IMR-90 (cell line): ENCODE results near the gene TMEM107. TPM values are rescaled to one million over a fixed set of nuclear protein-coding genes. Genes with fewer than 3 reads are reported as not detected.
A peak's percentile ranks its signal among the peaks of the same experiment; 100 is the strongest.

Experiments used
- ATAC-seq: fragments of 200-7000 bp; cut with Tn5 transposase; 2 replicates; pipeline ENCODE4 v1.9.1; 2020; ENCODE audit warnings: low read depth, mild to moderate bottlenecking, moderate library complexity
- BruUV-seq: library from RNA; stranded (reverse); fragments of 400-500 nt; replicated peaks from 2 replicates; lab custom pipeline; 2021; lab: Mats Ljungman, UMichigan
- CTCF ChIA-PET: fragments of 300-600 bp; formaldehyde crosslinking; extraction: SDS; loops from one replicate; lab custom pipeline; 2021; ENCODE audit warnings: antibody characterized with exemption; lab: Yijun Ruan, JAX
- POLR2A ChIA-PET: fragments of 300-600 bp; sonication (Branson Sonifier 250); formaldehyde crosslinking; loops from one replicate; lab custom pipeline; 2022; ENCODE audit warnings: antibody characterized with exemption; ENCODE audit not compliant: unreplicated experiment; lab: Charles Lee
- DNase-seq: peaks from one replicate; pipeline ENCODE4 v3.0.0; 2013
- H2AFZ ChIP-seq: replicated peaks from 2 replicates; pipeline ENCODE3; 2013; ENCODE audit warnings: low read length, mild to moderate bottlenecking; ENCODE audit not compliant: poor library complexity
- H2AK5ac ChIP-seq: 2 replicates; pipeline ENCODE4 v1.6.1; 2013; ENCODE audit warnings: low read depth, low read length, inconsistent platforms
- H2AK9ac ChIP-seq: replicated peaks from 2 replicates; pipeline ENCODE3; 2013; ENCODE audit warnings: mild to moderate bottlenecking, low read depth, low read length, moderate library complexity; ENCODE audit not compliant: poor library complexity
- H2BK120ac ChIP-seq: 2 replicates; pipeline ENCODE4 v1.6.1; 2013; ENCODE audit warnings: low read depth, low read length, inconsistent platforms
- H2BK15ac ChIP-seq: 3 replicates; pipeline ENCODE4 v1.6.1; 2013; ENCODE audit warnings: low read depth, low read length, inconsistent platforms
- H2BK20ac ChIP-seq: 2 replicates; pipeline ENCODE4 v1.6.1; 2013; ENCODE audit warnings: low read depth, mild to moderate bottlenecking, inconsistent platforms, low read length, moderate library complexity
- H2BK5ac ChIP-seq: 2 replicates; pipeline ENCODE4 v1.6.1; 2013; ENCODE audit warnings: mild to moderate bottlenecking, low read depth, low read length, inconsistent platforms; ENCODE audit not compliant: poor library complexity, severe bottlenecking
- H3K14ac ChIP-seq: replicated peaks from 2 replicates; pipeline ENCODE4 v1.6.1; 2013; ENCODE audit warnings: low read depth, low read length, inconsistent platforms
- H3K18ac ChIP-seq: 2 replicates; pipeline ENCODE4 v1.6.1; 2013; ENCODE audit warnings: low read depth, low read length, control low read depth
- H3K23ac ChIP-seq: 2 replicates; pipeline ENCODE4 v1.6.1; 2013; ENCODE audit warnings: low read depth, low read length, inconsistent platforms
- H3K27ac ChIP-seq: 2 replicates; pipeline ENCODE4 v1.5.1; 2013; ENCODE audit warnings: mild to moderate bottlenecking, control low read depth, low read length; ENCODE audit not compliant: insufficient read depth
- H3K27me3 ChIP-seq: 2 replicates; pipeline ENCODE4 v1.6.1; 2013; ENCODE audit warnings: low read length; ENCODE audit not compliant: control insufficient read depth, insufficient read depth
- H3K36me3 ChIP-seq: 2 replicates; pipeline ENCODE4 v1.6.1; 2013; ENCODE audit warnings: low read length, mixed read lengths; ENCODE audit not compliant: control insufficient read depth, insufficient read depth
- H3K4ac ChIP-seq: 2 replicates; pipeline ENCODE4 v1.6.1; 2013; ENCODE audit warnings: low read depth, low read length, inconsistent platforms
- H3K4me1 ChIP-seq: 2 replicates; pipeline ENCODE4 v1.6.1; 2013; ENCODE audit warnings: low read length, mixed read lengths; ENCODE audit not compliant: control insufficient read depth, insufficient read depth
- H3K4me2 ChIP-seq: 2 replicates; pipeline ENCODE4 v1.6.1; 2013; ENCODE audit warnings: low read depth, mild to moderate bottlenecking, control low read depth, low read length, moderate library complexity
- H3K4me3 ChIP-seq: 2 replicates; pipeline ENCODE4 v1.5.1; 2013; ENCODE audit warnings: low read depth, mild to moderate bottlenecking, control low read depth, low read length, moderate library complexity; ENCODE audit not compliant: insufficient read depth
- H3K56ac ChIP-seq: 2 replicates; pipeline ENCODE4 v1.6.1; 2013; ENCODE audit warnings: low read length, inconsistent platforms; ENCODE audit not compliant: insufficient read depth; ENCODE audit errors: extremely low read depth
- H3K79me1 ChIP-seq, 2 experiments: 2 replicates each; pipeline ENCODE4 v1.6.1; 2013; ENCODE audit warnings: low read length in 2 of 2, inconsistent platforms in 1 of 2, low read depth in 1 of 2
- H3K9ac ChIP-seq: 2 replicates; pipeline ENCODE4 v1.6.1; 2013; ENCODE audit warnings: low read depth, low read length, control low read depth
- H3K9me1 ChIP-seq: 2 replicates; pipeline ENCODE4 v1.6.1; 2013; ENCODE audit warnings: low read length, inconsistent platforms; ENCODE audit not compliant: insufficient read depth
- H3K9me3 ChIP-seq: 2 replicates; pipeline ENCODE4 v1.6.1; 2013; ENCODE audit warnings: low read length; ENCODE audit not compliant: control insufficient read depth, insufficient read depth
- H4K20me1 ChIP-seq: 2 replicates; pipeline ENCODE4 v1.6.1; 2013; ENCODE audit warnings: low read length, inconsistent platforms; ENCODE audit not compliant: insufficient read depth
- H4K5ac ChIP-seq: 2 replicates; pipeline ENCODE4 v1.6.1; 2013; ENCODE audit warnings: mild to moderate bottlenecking, low read depth, low read length, control low read depth
- H4K8ac ChIP-seq, 2 experiments: 2 replicates each; pipeline ENCODE4 v1.6.1; 2013; ENCODE audit warnings: low read depth in 2 of 2, low read length in 2 of 2, control low read depth in 1 of 2, inconsistent platforms in 1 of 2
- H4K91ac ChIP-seq: 2 replicates; pipeline ENCODE4 v1.6.1; 2013; ENCODE audit warnings: low read depth, low read length, inconsistent platforms; ENCODE audit not compliant: insufficient read depth
- CEBPB ChIP-seq: IDR thresholded peaks from 2 replicates; pipeline ENCODE4 v1.6.1; 2012; ENCODE audit warnings: low read depth, low read length, improper control_type of control experiment
- FOS ChIP-seq: fragments of 150-350 bp; IDR thresholded peaks from 2 replicates; pipeline ENCODE4 v1.6.1; 2016; ENCODE audit warnings: low read depth, low read length
- MAFK ChIP-seq: IDR thresholded peaks from 2 replicates; pipeline ENCODE4 v1.6.1; 2012; ENCODE audit warnings: low read depth, low read length, improper control_type of control experiment
- MAZ ChIP-seq: IDR thresholded peaks from 2 replicates; pipeline ENCODE4 v1.6.1; 2012; ENCODE audit warnings: low read depth, mild to moderate bottlenecking, low read length, improper control_type of control experiment, moderate library complexity, borderline replicate concordance
- MXI1 ChIP-seq: IDR thresholded peaks from 2 replicates; pipeline ENCODE4 v1.6.1; 2012; ENCODE audit warnings: low read depth, mild to moderate bottlenecking, low read length, moderate library complexity, borderline replicate concordance
- POLR2A ChIP-seq: IDR thresholded peaks from 2 replicates; pipeline ENCODE4 v1.6.1; 2012; ENCODE audit warnings: mild to moderate bottlenecking, low read depth, low read length
- WGBS, 2 experiments: methylation state at CpG; one replicate each; pipeline versions ENCODE4 v1.1.5 to v1.1.7; 2013; ENCODE audit warnings: missing lambda C conversion rate in 2 of 2; ENCODE audit not compliant: insufficient read length in 1 of 2; ENCODE audit errors: extremely low coverage in 2 of 2; 5-methylcytosine and 5-hydroxymethylcytosine counted together
- dilution Hi-C: fragments of 300-500 bp; cut with HindIII; formaldehyde crosslinking; loops from one replicate; pipeline ENCODE4 v1.14.3; 2018; ENCODE audit warnings: low sequenced_read_pairs; ENCODE audit not compliant: unreplicated experiment
- in situ Hi-C: fragments of 300-500 bp; cut with MboI; formaldehyde crosslinking; loops from 3 replicates; pipeline ENCODE4 v1.14.3; 2019; ENCODE audit warnings: low sequenced_read_pairs, inconsistent platforms, mixed read lengths
- intact Hi-C: fragments of 100-400 bp; cut with micrococcal nuclease; formaldehyde crosslinking; loops from 2 replicates; pipeline ENCODE4 v1.10.0; 2022
- polyA plus RNA-seq, 3 experiments: library from polyadenylated mRNA; depleted of rRNA; stranded (reverse); fragments of >200 nt; gene quantifications; 2 replicates each; pipeline ENCODE4 v1.2.3, GENCODE V29; 2012; ENCODE audit warnings: low replicate concordance in 1 of 3
- total RNA-seq: library from RNA; depleted of rRNA; stranded (reverse); fragments of >200 nt; gene quantifications from 2 replicates; pipeline ENCODE4 v1.2.3, GENCODE V29; 2012
- TF ChIP-seq, protein P1 (sequence below): fragments of 150-350 bp; IDR thresholded peaks from 2 replicates; pipeline ENCODE4 v1.6.1; 2017; ENCODE audit warnings: mild to moderate bottlenecking, antibody characterized with exemption, low read length, low read depth
- TF ChIP-seq, protein P2 (sequence below): fragments of 150-350 bp; IDR thresholded peaks from 2 replicates; pipeline ENCODE4 v1.6.1; 2016; ENCODE audit warnings: low read depth, mild to moderate bottlenecking, low read length, moderate library complexity, borderline replicate concordance

The TMEM107 gene
- total and polyA plus RNA-seq, 2 of the 4 experiments (the other 2 are of a cell fraction): 12.9 to 14.3 TPM

DNA sequence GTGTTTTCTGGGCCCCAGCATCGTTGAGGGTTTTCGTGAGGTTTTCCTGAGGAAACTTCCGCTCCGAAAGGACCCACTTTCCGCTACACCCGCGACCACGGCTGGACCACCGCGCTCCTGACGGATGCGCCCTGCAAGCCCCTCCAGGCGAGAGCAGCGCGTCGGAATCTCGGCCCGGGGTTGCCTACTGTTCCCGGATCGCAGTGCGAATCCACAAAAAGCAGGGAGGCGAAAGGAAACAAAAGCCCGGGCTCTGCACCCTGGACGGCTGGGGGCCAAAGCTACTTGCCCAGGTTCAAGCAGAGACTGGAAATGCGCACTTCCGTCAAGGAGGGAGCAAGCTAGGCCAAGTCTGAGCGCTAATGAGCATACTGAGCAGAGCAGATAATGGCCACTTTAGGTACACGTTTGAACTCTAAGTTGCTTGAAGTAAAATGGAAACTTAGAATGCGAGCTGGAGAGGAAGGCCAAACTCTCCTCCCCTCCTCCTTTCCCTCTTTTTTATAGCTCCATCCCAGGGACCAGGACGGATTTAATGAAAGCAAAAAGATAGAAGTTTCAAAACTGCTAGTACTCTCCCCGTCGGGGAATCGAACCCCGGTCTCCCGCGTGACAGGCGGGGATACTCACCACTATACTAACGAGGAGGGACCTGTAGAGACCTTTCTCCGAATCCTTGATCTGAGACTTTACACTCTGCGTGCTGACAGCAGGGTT lies 45.6 kb upstream of the TMEM107 start:
- CTCF ChIA-PET: interaction anchor here (0.6 to 1.4 kb wide), 4 partner anchors 25 to 97 kb away, joined by 3 to 4 read pairs (median 3); no protein-coding TSS in a partner anchor

More for the DNA sequence above, 45.6 kb upstream of the TMEM107 start:
- Histone ChIP-seq H2AFZ (peak overlapping the region; percentile 94), H3K4me2 (peak overlapping the region; percentile 88), H3K14ac (peak overlapping the region; percentile 28), H3K79me1 (peaks cover 0 to 3% of the 10 kb centered on the region in 2 experiments; a peak in 1 of 4 replicates), H4K91ac (peak overlapping the region; percentile 52; the same call in 1 of the 2 replicates), H2BK15ac (no peak overlapping the region), H2BK120ac (peak overlapping the region; percentile 18; the same call in 1 of the 2 replicates), H2BK5ac (peak overlapping the region; percentile 76), H3K27ac (peak overlapping the region; percentile 85), H3K4ac (peak overlapping the region; percentile 72), H2BK20ac (no peak overlapping the region), H3K4me3 (peak overlapping the region; percentile 62), H4K8ac (peak overlapping the region; percentile 32 to 60; a peak in 3 of 4 replicates), H3K9ac (peak overlapping the region; percentile 65), H3K23ac (peak overlapping the region; percentile 95), H3K9me3 (no peaks in the 10 kb centered on the region), H2AK9ac (peak overlapping the region; percentile 86), H3K36me3 (no peaks in the 10 kb centered on the region), H3K27me3 (no peaks in the 10 kb centered on the region), H3K18ac (peak overlapping the region; percentile 12), H3K56ac (peak overlapping the region; percentile 68), H2AK5ac (peak overlapping the region; percentile 55), H4K5ac (peak overlapping the region; percentile 49), H3K4me1 (peaks cover 6% of the 10 kb centered on the region), H3K9me1 (peaks cover 12% of the 10 kb centered on the region), H4K20me1 (peaks cover 19% of the 10 kb centered on the region)
- ATAC-seq: peak; percentile 28
- BruUV-seq: no TSS peak
- TF ChIP-seq POLR2A (no peak), CEBPB (0 out of 2 replicates have a peak, but pooled peaks have one; percentile 23), MAZ (peak; percentile 44; the same call in 1 of the 2 replicates), MAFK (peak; percentile 53; the same call in 1 of the 2 replicates), FOS (peak; percentile 95), MXI1 (no peak)
- TF ChIP-seq, protein P1, sequence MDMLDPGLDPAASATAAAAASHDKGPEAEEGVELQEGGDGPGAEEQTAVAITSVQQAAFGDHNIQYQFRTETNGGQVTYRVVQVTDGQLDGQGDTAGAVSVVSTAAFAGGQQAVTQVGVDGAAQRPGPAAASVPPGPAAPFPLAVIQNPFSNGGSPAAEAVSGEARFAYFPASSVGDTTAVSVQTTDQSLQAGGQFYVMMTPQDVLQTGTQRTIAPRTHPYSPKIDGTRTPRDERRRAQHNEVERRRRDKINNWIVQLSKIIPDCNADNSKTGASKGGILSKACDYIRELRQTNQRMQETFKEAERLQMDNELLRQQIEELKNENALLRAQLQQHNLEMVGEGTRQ: peak; percentile 8; the same call in 1 of the 2 replicates
- TF ChIP-seq, protein P2, sequence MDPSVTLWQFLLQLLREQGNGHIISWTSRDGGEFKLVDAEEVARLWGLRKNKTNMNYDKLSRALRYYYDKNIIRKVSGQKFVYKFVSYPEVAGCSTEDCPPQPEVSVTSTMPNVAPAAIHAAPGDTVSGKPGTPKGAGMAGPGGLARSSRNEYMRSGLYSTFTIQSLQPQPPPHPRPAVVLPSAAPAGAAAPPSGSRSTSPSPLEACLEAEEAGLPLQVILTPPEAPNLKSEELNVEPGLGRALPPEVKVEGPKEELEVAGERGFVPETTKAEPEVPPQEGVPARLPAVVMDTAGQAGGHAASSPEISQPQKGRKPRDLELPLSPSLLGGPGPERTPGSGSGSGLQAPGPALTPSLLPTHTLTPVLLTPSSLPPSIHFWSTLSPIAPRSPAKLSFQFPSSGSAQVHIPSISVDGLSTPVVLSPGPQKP: no peak
- 5% methylated on average over 23 of the region's 40 CpGs; no CpG with 5 or more reads in 1 of the 2 experiments for WGBS, 2 experiments
- dilution Hi-C loops: no loop called here
- intact Hi-C loops: loop anchor here (1.0 to 5.0 kb wide), 6 partner anchors 26 to 160 kb away; partner anchors contain the start of gene CTC1
- POLR2A ChIA-PET: interaction anchor here (0.8 to 1.2 kb wide), 3 partner anchors 12 to 49 kb away, joined by 3 to 4 read pairs (median 3); partner anchors contain the start of gene AURKB
- peak; percentile 89 for DNase-seq
- in situ Hi-C loops: loop anchor here (5.0 kb wide), 1 partner anchor 100 kb away; the partner anchor contains the start of gene HES7
